NCI-H1694 (cell line): ENCODE measurements around the gene PMM2.
"Not testable (repeated sequence)": the region's sequence is repeated elsewhere in the genome, so short reads cannot be mapped to it uniquely, and the experiment has no call there.

Experiments used
- DNase-seq: peaks from one replicate; lab custom pipeline; 2025; lab: John Stamatoyannopoulos, UW

The PMM2 gene

GRCh38 chr16:8867216-8867931 is 69.7 kb downstream of the PMM2 start:
- no peak for DNase-seq

GRCh38 chr16:8867932-8868415 is 70.3 kb downstream of the PMM2 start:
- DNase-seq = no peak

GRCh38 chr16:8868416-8869211 is 71.0 kb downstream of the PMM2 start, which contains the start of gene CARHSP1:
CARHSP1 (minus strand) TSS chr16:8869006; CDS start chr16:8859328, 9,678 bp downstream.
- peak; percentile 80 for DNase-seq

GRCh38 chr16:8869212-8869987 is 71.8 kb downstream of the PMM2 start:
- DNase-seq = no peak

- DNase-seq = not testable (repeated sequence)
Observed at GRCh38 chr16:8869988-8870241, 72.3 kb downstream of the PMM2 start.

- DNase-seq = no peak
Observed at GRCh38 chr16:8872071-8872470, 74.4 kb downstream of the PMM2 start.

GRCh38 chr16:8872967-8873865 is 75.6 kb downstream of the PMM2 start:
- DNase-seq = no peak

- not testable (repeated sequence) for DNase-seq
Observed at GRCh38 chr16:8873866-8874195, 76.2 kb downstream of the PMM2 start.

GRCh38 chr16:8874388-8874787 is 76.7 kb downstream of the PMM2 start:
- no peak for DNase-seq

- DNase-seq = not testable (repeated sequence)
Observed at GRCh38 chr16:8875317-8875716, 77.7 kb downstream of the PMM2 start.

- no peak for DNase-seq
Observed at GRCh38 chr16:8877894-8878522, 80.4 kb downstream of the PMM2 start.

- DNase-seq = no peak
Observed at GRCh38 chr16:8878523-8878911, 80.9 kb downstream of the PMM2 start.

GRCh38 chr16:8880839-8881510 is 83.3 kb downstream of the PMM2 start:
- no peak for DNase-seq

- no peak for DNase-seq
Observed at GRCh38 chr16:8882041-8882617, 84.5 kb downstream of the PMM2 start, which contains the start of gene LITAFD. LITAFD (plus strand) TSS chr16:8882351; CDS start chr16:8884356, 2,005 bp downstream.

- DNase-seq = no peak
Observed at GRCh38 chr16:8882725-8883377, 85.2 kb downstream of the PMM2 start.

- DNase-seq = no peak
Observed at GRCh38 chr16:8885674-8886592, 88.3 kb downstream of the PMM2 start.

- no peak for DNase-seq
Observed at GRCh38 chr16:8886593-8887430, 89.2 kb downstream of the PMM2 start.

- no peak for DNase-seq
Observed at GRCh38 chr16:8887431-8887765, 89.8 kb downstream of the PMM2 start.
